OCI-LY7 (cell line): ENCODE results near the gene APOE.

Source experiments
- EZH2phosphoT487 ChIP-seq: fragments of 200-600 bp; sonication (generic); IDR thresholded peaks from 2 replicates; pipeline ENCODE4 v1.6.1; 2018; ENCODE audit warnings: low read depth, borderline replicate concordance, mild to moderate bottlenecking, mixed run types, antibody characterized with exemption, low read length, moderate library complexity, mixed read lengths
- TF ChIP-seq, protein P1 (sequence below): fragments of 200-600 bp; sonication (generic); conservative IDR thresholded peaks from 2 replicates; pipeline ENCODE4 v1.5.1; 2014; ENCODE audit warnings: mild to moderate bottlenecking, antibody characterized with exemption, low read length, moderate library complexity, mixed read lengths

DNA sequence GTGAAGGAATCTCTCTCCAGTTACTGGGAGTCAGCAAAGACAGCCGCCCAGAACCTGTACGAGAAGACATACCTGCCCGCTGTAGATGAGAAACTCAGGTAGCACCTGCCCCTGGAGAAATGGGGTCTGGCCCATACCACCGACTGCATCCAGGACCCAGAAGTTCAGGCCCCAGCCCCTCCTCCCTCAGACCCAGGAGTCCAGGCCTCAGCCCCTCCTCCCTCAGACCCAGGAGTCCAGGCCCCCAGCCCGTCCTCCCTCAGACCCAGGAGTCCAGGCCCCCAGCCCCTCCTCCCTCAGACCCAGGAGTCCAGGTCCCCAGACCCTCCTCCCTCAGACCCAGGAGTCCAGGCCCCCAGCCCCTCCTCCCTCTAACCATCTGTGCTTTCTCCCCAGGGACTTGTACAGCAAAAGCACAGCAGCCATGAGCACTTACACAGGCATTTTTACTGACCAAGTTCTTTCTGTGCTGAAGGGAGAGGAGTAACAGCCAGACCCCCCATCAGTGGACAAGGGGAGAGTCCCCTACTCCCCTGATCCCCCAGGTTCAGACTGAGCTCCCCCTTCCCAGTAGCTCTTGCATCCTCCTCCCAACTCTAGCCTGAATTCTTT lies 43.3 kb downstream of the APOE start:
- TF ChIP-seq, protein P1, sequence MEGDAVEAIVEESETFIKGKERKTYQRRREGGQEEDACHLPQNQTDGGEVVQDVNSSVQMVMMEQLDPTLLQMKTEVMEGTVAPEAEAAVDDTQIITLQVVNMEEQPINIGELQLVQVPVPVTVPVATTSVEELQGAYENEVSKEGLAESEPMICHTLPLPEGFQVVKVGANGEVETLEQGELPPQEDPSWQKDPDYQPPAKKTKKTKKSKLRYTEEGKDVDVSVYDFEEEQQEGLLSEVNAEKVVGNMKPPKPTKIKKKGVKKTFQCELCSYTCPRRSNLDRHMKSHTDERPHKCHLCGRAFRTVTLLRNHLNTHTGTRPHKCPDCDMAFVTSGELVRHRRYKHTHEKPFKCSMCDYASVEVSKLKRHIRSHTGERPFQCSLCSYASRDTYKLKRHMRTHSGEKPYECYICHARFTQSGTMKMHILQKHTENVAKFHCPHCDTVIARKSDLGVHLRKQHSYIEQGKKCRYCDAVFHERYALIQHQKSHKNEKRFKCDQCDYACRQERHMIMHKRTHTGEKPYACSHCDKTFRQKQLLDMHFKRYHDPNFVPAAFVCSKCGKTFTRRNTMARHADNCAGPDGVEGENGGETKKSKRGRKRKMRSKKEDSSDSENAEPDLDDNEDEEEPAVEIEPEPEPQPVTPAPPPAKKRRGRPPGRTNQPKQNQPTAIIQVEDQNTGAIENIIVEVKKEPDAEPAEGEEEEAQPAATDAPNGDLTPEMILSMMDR, result no peak
- no peak for TF ChIP-seq EZH2phosphoT487
